CD14-positive monocyte (primary cell): Measurements from ENCODE around the gene MLXIP. TPM values are rescaled to one million over a fixed set of nuclear protein-coding genes. Genes with fewer than 3 reads are reported as not detected.
A peak's percentile ranks its signal among the peaks of the same experiment; 100 is the strongest.

Experiments used
- DNase-seq, 3 donors: peaks; one replicate each; pipeline ENCODE4 v3.0.0-alpha.2; 2011 to 2022
- H2AFZ ChIP-seq: 2 replicates; pipeline ENCODE4 v1.6.0; 2012; ENCODE audit warnings: mild to moderate bottlenecking, low read depth, low read length, inconsistent platforms; ENCODE audit not compliant: insufficient read depth, poor library complexity, severe bottlenecking
- H3K27ac ChIP-seq, 2 donors: 1 replicate in 1 of 2; 2 replicates in 1 of 2; pipeline ENCODE4 v1.5.1; 2012 to 2013; ENCODE audit warnings: low read length in 2 of 2, control low read depth in 1 of 2, inconsistent platforms in 1 of 2, low read depth in 1 of 2, mild to moderate bottlenecking in 1 of 2
- H3K27me3 ChIP-seq, 2 donors: one replicate each; pipeline versions ENCODE4 v1.6.0 to v1.6.1; 2011 to 2013; ENCODE audit warnings: low read length in 2 of 2; ENCODE audit not compliant: control insufficient read depth in 2 of 2, insufficient read depth in 2 of 2
- H3K36me3 ChIP-seq, 2 donors: replicated peaks in 1 of 2; 1 replicate in 1 of 2; 2 replicates in 1 of 2; pipeline versions ENCODE4 v1.5.1 to v1.6.1; 2012 to 2013; ENCODE audit warnings: low read length in 2 of 2, control low read depth in 1 of 2, inconsistent platforms in 1 of 2, mild to moderate bottlenecking in 1 of 2; ENCODE audit not compliant: insufficient read depth in 2 of 2, control insufficient read depth in 1 of 2
- H3K4me1 ChIP-seq, 2 donors: 1 replicate in 1 of 2; 2 replicates in 1 of 2; pipeline versions ENCODE4 v1.5.1 to v1.6.1; 2012 to 2013; ENCODE audit warnings: low read length in 2 of 2, control low read depth in 1 of 2, inconsistent platforms in 1 of 2, mild to moderate bottlenecking in 1 of 2, moderate library complexity in 1 of 2; ENCODE audit not compliant: insufficient read depth in 2 of 2, control insufficient read depth in 1 of 2
- H3K4me2 ChIP-seq: replicated peaks from 2 replicates; pipeline ENCODE3; 2012; ENCODE audit warnings: low read length, moderate library complexity, mild to moderate bottlenecking; ENCODE audit not compliant: poor library complexity, severe bottlenecking; ENCODE audit errors: extremely low read depth
- H3K4me3 ChIP-seq, 3 experiments: fragments of 200-600 bp in 1 of 3; sonication (generic) in 1 of 3; replicated peaks in 1 of 3; 1 replicate in 2 of 3; 2 replicates in 1 of 3; pipeline ENCODE4 v1.5.1; 2011 to 2013; ENCODE audit warnings: low read length in 3 of 3, mild to moderate bottlenecking in 3 of 3, control low read depth in 2 of 3, low read depth in 2 of 3, inconsistent platforms in 1 of 3, moderate library complexity in 1 of 3
- H3K79me2 ChIP-seq: 2 replicates; pipeline ENCODE4 v1.6.0; 2012; ENCODE audit warnings: mild to moderate bottlenecking, control low read depth, inconsistent platforms, low read length, moderate library complexity; ENCODE audit not compliant: insufficient read depth
- H3K9ac ChIP-seq: 2 replicates; pipeline ENCODE4 v1.6.0; 2017; ENCODE audit warnings: low read length, mild to moderate bottlenecking; ENCODE audit not compliant: insufficient read depth, poor library complexity, severe bottlenecking
- H3K9me3 ChIP-seq, 2 donors: replicated peaks in 1 of 2; 1 replicate in 1 of 2; 2 replicates in 1 of 2; pipeline versions ENCODE4 v1.5.1 to v1.6.1; 2012 to 2013; ENCODE audit warnings: low read length in 2 of 2, control low read depth in 1 of 2; ENCODE audit not compliant: control insufficient read depth in 1 of 2, insufficient read depth in 1 of 2
- H4K20me1 ChIP-seq: 2 replicates; pipeline ENCODE4 v1.6.0; 2012; ENCODE audit warnings: mild to moderate bottlenecking, low read length, control low read depth, moderate library complexity; ENCODE audit not compliant: insufficient read depth
- H3K27ac Mint-ChIP-seq, 7 donors: one replicate each; pipeline ENCODE4 v1.8.0; 2020; ENCODE audit warnings: mild to moderate bottlenecking in 7 of 7, mixed read lengths in 7 of 7, moderate library complexity in 6 of 7, inconsistent platforms in 2 of 7
- H3K27me3 Mint-ChIP-seq, 3 donors: one replicate each; pipeline ENCODE4 v1.8.0; 2021 to 2022; ENCODE audit warnings: low read depth in 3 of 3, mild to moderate bottlenecking in 3 of 3, mixed read lengths in 3 of 3, moderate library complexity in 3 of 3, inconsistent platforms in 1 of 3
- H3K36me3 Mint-ChIP-seq, 2 donors: one replicate each; pipeline ENCODE4 v1.8.0; 2020; ENCODE audit warnings: mixed read lengths in 2 of 2, inconsistent platforms in 1 of 2, mild to moderate bottlenecking in 1 of 2
- H3K4me1 Mint-ChIP-seq: one replicate; pipeline ENCODE4 v1.8.0; 2020; ENCODE audit warnings: mild to moderate bottlenecking, mixed read lengths
- H3K4me3 Mint-ChIP-seq, 2 donors: one replicate each; pipeline ENCODE4 v1.8.0; 2020; ENCODE audit warnings: mild to moderate bottlenecking in 2 of 2, mixed read lengths in 2 of 2, moderate library complexity in 1 of 2
- H3K9me3 Mint-ChIP-seq, 7 donors: one replicate each; pipeline ENCODE4 v1.8.0; 2020 to 2022; ENCODE audit warnings: mixed read lengths in 7 of 7, mild to moderate bottlenecking in 6 of 7, moderate library complexity in 6 of 7, inconsistent platforms in 2 of 7
- CTCF ChIP-seq: fragments of 200-600 bp; IDR thresholded peaks from one replicate; pipeline ENCODE4 v1.8.0; 2022; ENCODE audit warnings: antibody characterized with exemption, mild to moderate bottlenecking
- WGBS: methylation state at CpG from one replicate; pipeline ENCODE4 v1.1.5; 2013; ENCODE audit warnings: missing lambda C conversion rate; ENCODE audit not compliant: insufficient coverage; 5-methylcytosine and 5-hydroxymethylcytosine counted together
- intact Hi-C, 2 donors: fragments of 100-400 bp; cut with micrococcal nuclease; formaldehyde crosslinking; loops; one replicate each; pipeline versions ENCODE4 v1.15.0 to v1.15.1; 2023
- polyA plus RNA-seq, 3 donors: library from polyadenylated mRNA; depleted of rRNA in 1 of 3; unstranded in 2 of 3; stranded (reverse) in 1 of 3; fragments of 300-500 nt in 2 of 3; fragments of >200 nt in 1 of 3; fragmentation: Illumina TruSeq in 2 of 3; gene quantifications; 1 replicate in 2 of 3; 2 replicates in 1 of 3; pipeline ENCODE4 v1.2.3, GENCODE V29; 2012 to 2021

MLXIP gene
- polyA plus RNA-seq, 3 donors: 4.5 to 44.8 (median 4.6) TPM

- no peak overlapping the region for H3K4me2 ChIP-seq
These were observed 116.8 kb downstream of the MLXIP start for GRCh38 chr12:122195405-122195804.

More at GRCh38 chr12:122195405-122195804, 116.8 kb downstream of the MLXIP start:
- DNase-seq: no peak
- Mint-ChIP-seq H3K27me3 (peaks cover 15 to 23% (median 19%) of the 10 kb centered on the region in 3 donors), H3K9me3 (peaks cover 0 to 7% (median 2%) of the 10 kb centered on the region in 7 donors), H3K27ac (peak overlapping the region in 1 of 7 donors; percentile 1), H3K4me1 (peaks cover 8% of the 10 kb centered on the region), H3K4me3 (no peak overlapping the region), H3K36me3 (no peaks in the 10 kb centered on the region)
- Histone ChIP-seq H3K27ac (no peak overlapping the region), H4K20me1 (no peaks in the 10 kb centered on the region), H3K9ac (no peak overlapping the region), H3K79me2 (no peaks in the 10 kb centered on the region), H3K9me3 (no peaks in the 10 kb centered on the region), H3K4me1 (no peaks in the 10 kb centered on the region), H2AFZ (no peak overlapping the region), H3K4me3 (no peak overlapping the region), H3K36me3 (no peaks in the 10 kb centered on the region), H3K27me3 (no peaks in the 10 kb centered on the region)
- no peak for TF ChIP-seq CTCF
- intact Hi-C loops: no loop called here
- 100% methylated on average over 3 of the region's 4 CpGs for WGBS

Other genes with a start within 250 kb of the MLXIP start
- gene HPD, start 219.9 kb upstream of the MLXIP start, polyA plus RNA-seq: under 1 TPM in 2 of 3 donors, not detected in 1; 0.19 to 0.75 TPM
- gene PSMD9, start 190.0 kb upstream of the MLXIP start, polyA plus RNA-seq: 100 to 1,000 TPM in 1 of 3 donors, 10 to 100 TPM in 2; 89.6 to 135 (median 93.3) TPM
- under 1 TPM in 2 of 3 donors, not detected in 1; 0.08 to 0.17 TPM for gene CFAP251, start 160.2 kb upstream of the MLXIP start, polyA plus RNA-seq
- gene BCL7A, start 56.9 kb upstream of the MLXIP start, polyA plus RNA-seq: under 1 TPM; 0.34 to 0.79 (median 0.56) TPM
- not detected for gene IL31, start 95.5 kb downstream of the MLXIP start, polyA plus RNA-seq
- gene LRRC43, start 104.4 kb downstream of the MLXIP start, polyA plus RNA-seq: under 1 TPM in 1 of 3 donors, not detected in 2; 0.19 TPM
- gene B3GNT4, start 125.0 kb downstream of the MLXIP start, polyA plus RNA-seq: not detected
- gene DIABLO, start 147.3 kb downstream of the MLXIP start, polyA plus RNA-seq: 10 to 100 TPM; 33.5 to 55.9 (median 51.3) TPM
- gene VPS33A, start 187.7 kb downstream of the MLXIP start, polyA plus RNA-seq: 10 to 100 TPM; 15.3 to 33.1 (median 32.9) TPM